Gastroesophageal sphincter (tissue), 3 donors: ENCODE data around the gene ATP5F1E.

Source experiments
- EP300 ChIP-seq: sonication (generic); formaldehyde crosslinking; IDR thresholded peaks from one replicate; pipeline ENCODE4 v1.6.1; 2017; ENCODE audit warnings: antibody characterized with exemption, mild to moderate bottlenecking
- POLR2A ChIP-seq, 2 donors: fragments of 450-650 bp; IDR thresholded peaks; one replicate each; pipeline ENCODE4 v1.6.1; 2017; ENCODE audit warnings: antibody characterized with exemption in 2 of 2, mild to moderate bottlenecking in 2 of 2, moderate library complexity in 1 of 2
- POLR2AphosphoS5 ChIP-seq: sonication (generic); formaldehyde crosslinking; IDR thresholded peaks from one replicate; pipeline ENCODE4 v1.6.1; 2017; ENCODE audit warnings: antibody characterized with exemption
- TF ChIP-seq, protein P1 (sequence below), 4 experiments: fragments of 200-600 bp in 2 of 4; fragments of 450-650 bp in 2 of 4; sonication (generic) in 1 of 4; IDR thresholded peaks; one replicate each; pipeline ENCODE4 v1.5.1; 2017 to 2019; ENCODE audit warnings: antibody characterized with exemption in 4 of 4, mild to moderate bottlenecking in 2 of 4, moderate library complexity in 2 of 4

GRCh38 chr20:59046862-59047261 lies 14.7 kb upstream of the ATP5F1E start:
- TF ChIP-seq, protein P1, sequence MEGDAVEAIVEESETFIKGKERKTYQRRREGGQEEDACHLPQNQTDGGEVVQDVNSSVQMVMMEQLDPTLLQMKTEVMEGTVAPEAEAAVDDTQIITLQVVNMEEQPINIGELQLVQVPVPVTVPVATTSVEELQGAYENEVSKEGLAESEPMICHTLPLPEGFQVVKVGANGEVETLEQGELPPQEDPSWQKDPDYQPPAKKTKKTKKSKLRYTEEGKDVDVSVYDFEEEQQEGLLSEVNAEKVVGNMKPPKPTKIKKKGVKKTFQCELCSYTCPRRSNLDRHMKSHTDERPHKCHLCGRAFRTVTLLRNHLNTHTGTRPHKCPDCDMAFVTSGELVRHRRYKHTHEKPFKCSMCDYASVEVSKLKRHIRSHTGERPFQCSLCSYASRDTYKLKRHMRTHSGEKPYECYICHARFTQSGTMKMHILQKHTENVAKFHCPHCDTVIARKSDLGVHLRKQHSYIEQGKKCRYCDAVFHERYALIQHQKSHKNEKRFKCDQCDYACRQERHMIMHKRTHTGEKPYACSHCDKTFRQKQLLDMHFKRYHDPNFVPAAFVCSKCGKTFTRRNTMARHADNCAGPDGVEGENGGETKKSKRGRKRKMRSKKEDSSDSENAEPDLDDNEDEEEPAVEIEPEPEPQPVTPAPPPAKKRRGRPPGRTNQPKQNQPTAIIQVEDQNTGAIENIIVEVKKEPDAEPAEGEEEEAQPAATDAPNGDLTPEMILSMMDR (IDR thresholded peaks at IDR 0.05): no peak
- TF ChIP-seq POLR2A (IDR thresholded peaks at IDR 0.05): no peak
- TF ChIP-seq EP300: no peak
- TF ChIP-seq POLR2AphosphoS5: no peak
